ENCODE data around the gene LYAR. TPM values are rescaled to one million over a fixed set of nuclear protein-coding genes. Genes with fewer than 3 reads are reported as not detected.

The LYAR gene
- total RNA-seq, 1 experiment from 2014 or later, result 15.7 TPM

DNA sequence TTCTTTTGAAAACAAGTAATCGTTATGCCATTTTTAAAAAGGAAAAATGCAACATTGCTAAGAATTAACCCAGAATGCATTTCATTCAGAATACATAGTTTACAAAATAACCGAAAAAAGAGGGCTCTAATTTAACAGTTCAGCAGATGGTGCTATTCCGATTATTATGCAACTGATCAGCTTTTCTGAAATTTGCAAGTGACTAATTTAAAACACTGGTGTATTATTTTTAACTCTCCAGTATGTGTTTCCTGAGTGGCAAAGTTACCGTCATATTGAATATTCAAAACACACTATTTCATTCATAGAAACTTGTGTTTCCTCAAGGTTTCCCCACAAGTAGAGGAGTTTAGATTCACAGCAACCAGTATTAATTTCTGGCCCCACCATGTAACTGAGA, 21.2 kb upstream of the LYAR start:
- no peaks in the 10 kb centered on the region for H4K20me1 ChIP-seq (ENCODE audit: insufficient read depth)
- H3K4me2 ChIP-seq, result no peak overlapping the region
- POLR2A ChIA-PET (ENCODE audit: unreplicated experiment), result no interaction called here
- H3K9me2 ChIP-seq (ENCODE audit: insufficient read depth), result no peaks in the 10 kb centered on the region
- no peaks in the 10 kb centered on the region for H3K36me3 ChIP-seq (ENCODE audit: low read depth)
- H3K4me1 ChIP-seq (replicated peaks; ENCODE audit: insufficient read depth), result no peaks in the 10 kb centered on the region
- TF ChIP-seq, protein P1, sequence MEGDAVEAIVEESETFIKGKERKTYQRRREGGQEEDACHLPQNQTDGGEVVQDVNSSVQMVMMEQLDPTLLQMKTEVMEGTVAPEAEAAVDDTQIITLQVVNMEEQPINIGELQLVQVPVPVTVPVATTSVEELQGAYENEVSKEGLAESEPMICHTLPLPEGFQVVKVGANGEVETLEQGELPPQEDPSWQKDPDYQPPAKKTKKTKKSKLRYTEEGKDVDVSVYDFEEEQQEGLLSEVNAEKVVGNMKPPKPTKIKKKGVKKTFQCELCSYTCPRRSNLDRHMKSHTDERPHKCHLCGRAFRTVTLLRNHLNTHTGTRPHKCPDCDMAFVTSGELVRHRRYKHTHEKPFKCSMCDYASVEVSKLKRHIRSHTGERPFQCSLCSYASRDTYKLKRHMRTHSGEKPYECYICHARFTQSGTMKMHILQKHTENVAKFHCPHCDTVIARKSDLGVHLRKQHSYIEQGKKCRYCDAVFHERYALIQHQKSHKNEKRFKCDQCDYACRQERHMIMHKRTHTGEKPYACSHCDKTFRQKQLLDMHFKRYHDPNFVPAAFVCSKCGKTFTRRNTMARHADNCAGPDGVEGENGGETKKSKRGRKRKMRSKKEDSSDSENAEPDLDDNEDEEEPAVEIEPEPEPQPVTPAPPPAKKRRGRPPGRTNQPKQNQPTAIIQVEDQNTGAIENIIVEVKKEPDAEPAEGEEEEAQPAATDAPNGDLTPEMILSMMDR (conservative IDR thresholded peaks at IDR 0.05), result no peak
- no peak for TF ChIP-seq EZH2 (IDR thresholded peaks at IDR 0.05; ENCODE audit: low read depth)
- intact Hi-C loops (cut with micrococcal nuclease; ENCODE audit: unreplicated experiment), result no loop called here
- DNase-seq, result no peak
- H3K27ac ChIP-seq, result no peak overlapping the region
- BruUV-seq (replicated peaks), result no TSS peak
- no peaks in the 10 kb centered on the region for H3K9me3 ChIP-seq (ENCODE audit: insufficient read depth, low read depth)
- H2AFZ ChIP-seq, result no peak overlapping the region
- no peaks in the 10 kb centered on the region; the same call in 1 of the 2 replicates for H3F3A ChIP-seq (ENCODE audit: insufficient read depth, low read depth)
- CTCF ChIA-PET, result no interaction called here
- H3K4me3 ChIP-seq, result no peak overlapping the region
- no peaks in the 10 kb centered on the region for H3K79me2 ChIP-seq (ENCODE audit: low read depth)
- H3K27me3 ChIP-seq (ENCODE audit: insufficient read depth, low read depth), result no peaks in the 10 kb centered on the region

DNA sequence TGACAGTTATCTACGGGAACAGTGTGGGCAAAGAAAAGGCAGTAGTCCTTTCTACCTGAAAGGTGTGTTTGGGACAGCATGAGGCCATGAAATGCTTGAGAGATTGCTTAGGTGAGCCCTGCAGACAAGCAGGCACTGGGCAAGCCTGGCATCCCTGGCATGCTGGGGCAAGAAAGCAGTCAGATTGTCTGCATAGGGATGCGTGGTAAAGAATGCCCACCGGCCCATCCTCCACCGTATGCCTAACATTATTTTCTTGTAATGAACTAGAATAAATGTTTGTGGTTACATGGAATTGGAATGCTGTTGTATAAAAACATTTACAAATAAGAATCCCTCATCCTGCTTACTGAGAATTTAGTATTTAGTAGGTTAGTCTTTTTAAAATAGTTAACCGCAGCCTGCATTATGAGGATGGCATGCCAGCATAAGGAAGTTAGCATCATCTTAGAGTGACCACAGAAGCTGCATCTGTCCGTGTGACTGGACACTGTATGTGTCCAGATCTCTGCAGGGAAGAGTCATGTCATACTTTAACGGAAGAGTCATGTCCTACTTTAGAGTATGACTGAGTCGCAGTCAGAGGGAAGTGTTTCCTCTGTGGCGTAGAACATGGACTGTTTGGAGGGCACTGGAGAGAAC, 19.0 kb upstream of the LYAR start:
- Histone ChIP-seq H3K79me2 (ENCODE audit: low read depth) (no peaks in the 10 kb centered on the region), H4K20me1 (ENCODE audit: insufficient read depth) (no peaks in the 10 kb centered on the region), H3K27ac (no peak overlapping the region), H3K4me3 (no peak overlapping the region), H2AFZ (no peak overlapping the region), H3F3A (ENCODE audit: insufficient read depth, low read depth) (no peaks in the 10 kb centered on the region; the same call in 1 of the 2 replicates), H3K4me2 (no peak overlapping the region), H3K9me3 (ENCODE audit: insufficient read depth, low read depth) (no peaks in the 10 kb centered on the region), H3K4me1 (replicated peaks; ENCODE audit: insufficient read depth) (no peaks in the 10 kb centered on the region), H3K9me2 (ENCODE audit: insufficient read depth) (no peaks in the 10 kb centered on the region), H3K27me3 (ENCODE audit: insufficient read depth, low read depth) (no peaks in the 10 kb centered on the region), H3K36me3 (ENCODE audit: low read depth) (no peaks in the 10 kb centered on the region)
- POLR2A ChIA-PET (ENCODE audit: unreplicated experiment), result interaction anchor here (0.7 kb wide), 1 partner anchor 91 kb away, joined by 4 read pairs; no protein-coding TSS in a partner anchor
- no peak for TF ChIP-seq EZH2 (IDR thresholded peaks at IDR 0.05; ENCODE audit: low read depth)
- TF ChIP-seq, protein P1 (conservative IDR thresholded peaks at IDR 0.05), result no peak
- intact Hi-C loops (cut with micrococcal nuclease; ENCODE audit: unreplicated experiment), result no loop called here
- BruUV-seq (replicated peaks), result no TSS peak
- no peak for DNase-seq
- CTCF ChIA-PET, result no interaction called here

DNA sequence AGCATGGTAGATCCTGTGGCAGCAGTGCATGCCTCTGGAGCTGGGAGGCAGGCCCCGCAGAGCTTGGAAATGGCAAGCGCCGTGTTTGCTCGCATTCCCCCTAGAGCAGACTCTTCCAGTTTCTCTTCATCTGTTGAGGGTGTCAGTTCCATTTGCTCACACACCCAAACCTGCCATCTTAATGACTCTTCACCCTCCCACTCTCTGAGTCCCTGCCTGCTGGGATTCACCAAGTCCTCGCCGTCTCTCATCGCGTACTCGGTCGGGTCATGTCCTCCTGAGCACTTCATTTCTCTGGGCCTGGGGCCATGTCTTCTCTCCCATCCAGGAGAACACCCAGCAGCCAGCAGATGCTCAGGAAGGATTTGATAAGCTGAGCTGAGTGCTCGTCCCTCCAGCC, 17.0 kb upstream of the LYAR start:
- DNase-seq, result no peak
- no peaks in the 10 kb centered on the region for H3K79me2 ChIP-seq (ENCODE audit: low read depth)
- TF ChIP-seq, protein P1 (conservative IDR thresholded peaks at IDR 0.05), result no peak
- no peak for TF ChIP-seq EZH2 (IDR thresholded peaks at IDR 0.05; ENCODE audit: low read depth)
- no peak overlapping the region for H3K4me3 ChIP-seq
- no peaks in the 10 kb centered on the region for H3K36me3 ChIP-seq (ENCODE audit: low read depth)
- no peak overlapping the region for H3K4me2 ChIP-seq
- H3K9me3 ChIP-seq (ENCODE audit: insufficient read depth, low read depth), result no peaks in the 10 kb centered on the region
- H4K20me1 ChIP-seq (ENCODE audit: insufficient read depth), result no peaks in the 10 kb centered on the region
- ChIA-PET POLR2A (ENCODE audit: unreplicated experiment) (no interaction called here), CTCF (no interaction called here)
- H3K9me2 ChIP-seq (ENCODE audit: insufficient read depth), result no peaks in the 10 kb centered on the region
- no peak overlapping the region for H2AFZ ChIP-seq
- intact Hi-C loops (cut with micrococcal nuclease; ENCODE audit: unreplicated experiment), result no loop called here
- no TSS peak for BruUV-seq (replicated peaks)
- no peaks in the 10 kb centered on the region for H3K4me1 ChIP-seq (replicated peaks; ENCODE audit: insufficient read depth)
- H3K27me3 ChIP-seq (ENCODE audit: insufficient read depth, low read depth), result no peaks in the 10 kb centered on the region
- H3F3A ChIP-seq (ENCODE audit: insufficient read depth, low read depth), result no peaks in the 10 kb centered on the region; the same call in 1 of the 2 replicates
- no peak overlapping the region for H3K27ac ChIP-seq
